Measurements from ENCODE around the gene DLX1. TPM values are rescaled to one million over a fixed set of nuclear protein-coding genes. Genes with fewer than 3 reads are reported as not detected.

DLX1 gene
- total and polyA plus RNA-seq, 9 of the 15 experiments (the other 6 are each of a cell fraction or from before 2014, with no cell fraction given), result 1.9 to 26.2 (median 9.6) TPM

- TF ChIP-seq ZBTB11 (CRISPR knock-in tag; IDR thresholded peaks at IDR 0.05), result peak in 1 of 3 experiments; percentile 67; a peak in 2 of 6 replicates
- TF ChIP-seq ZC3H8 (IDR thresholded peaks at IDR 0.05), result no peak
- TF ChIP-seq SOX6 (IDR thresholded peaks at IDR 0.05), result peak; percentile 74
- peak in 1 of 2 experiments; percentile 73; a peak in 2 of 4 replicates for TF ChIP-seq KDM4B (IDR thresholded peaks at IDR 0.05; ENCODE audit: borderline replicate concordance in 2 of 2, low read depth in 1 of 2)
- no peak for TF ChIP-seq CHD7 (IDR thresholded peaks at IDR 0.05; ENCODE audit: low read depth, low read length)
- peak; percentile 33 to 56; a peak in 2 of 4 replicates for TF ChIP-seq FOXK2 (conservative IDR thresholded peaks at IDR 0.05 in 1 of 2, IDR thresholded peaks at IDR 0.05 in 1 of 2; ENCODE audit: low read depth in 2 of 2)
- TF ChIP-seq MCM2 (IDR thresholded peaks at IDR 0.05; ENCODE audit: low read depth), result no peak
- TF ChIP-seq BCOR (IDR thresholded peaks at IDR 0.05), result peak; percentile 72
- peak; percentile 92 for TF ChIP-seq THRB (CRISPR knock-in tag; conservative IDR thresholded peaks at IDR 0.05)
- no peak for TF ChIP-seq NR3C1 (CRISPR knock-in tag; IDR thresholded peaks at IDR 0.05)
Observed at GRCh38 chr2:172098650-172099471, 13.6 kb downstream of the DLX1 start (continued).

All from K562 (cell line).